ENCODE results near the gene SHISAL2A. TPM values are rescaled to one million over a fixed set of nuclear protein-coding genes. Genes with fewer than 3 reads are reported as not detected.

Gene SHISAL2A
- total RNA-seq, 1 experiment from 2014 or later = 0.90 TPM

DNA sequence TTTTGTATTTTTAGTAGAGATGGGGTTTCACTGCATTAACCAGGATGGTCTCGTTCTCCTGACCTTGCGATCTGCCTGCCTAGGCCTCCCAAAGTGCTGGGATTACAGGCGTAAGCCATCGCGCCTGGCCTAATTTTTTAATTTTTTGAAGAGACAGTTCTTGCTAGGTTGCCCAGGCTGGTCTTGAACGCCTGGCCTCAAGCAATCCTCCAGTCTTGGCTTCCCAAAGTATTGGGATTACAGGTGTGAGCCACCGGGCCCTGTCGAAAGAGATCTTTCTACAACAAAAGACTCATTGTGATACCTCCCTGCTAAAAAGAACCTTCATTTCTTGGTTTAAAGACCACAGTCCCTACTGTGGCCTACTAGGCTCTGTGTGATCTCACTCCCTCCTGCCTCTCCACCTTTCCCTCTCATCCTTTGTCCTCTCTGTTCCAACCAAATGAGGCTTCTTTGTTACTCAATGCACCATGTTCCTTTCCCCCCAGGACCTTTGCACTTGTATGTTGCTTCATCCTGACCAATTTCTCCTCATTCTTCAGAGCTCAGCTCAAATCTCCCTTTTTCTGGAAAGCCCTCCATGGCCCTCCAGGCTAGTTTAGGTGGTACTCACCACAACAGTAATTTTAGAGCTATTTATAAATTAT lies 32.3 kb upstream of the SHISAL2A start:
- Histone ChIP-seq H3K27ac (ENCODE audit: insufficient read length, low read depth, low read length) (no peak overlapping the region), H3K23me2 (ENCODE audit: insufficient read length, low read depth, low read length, poor library complexity, severe bottlenecking) (peaks cover 7% of the 10 kb centered on the region), H2BK120ac (ENCODE audit: low read depth, low read length, poor library complexity, severe bottlenecking) (no peak overlapping the region), H3K4me1 (ENCODE audit: insufficient read depth, low read length) (peaks cover 4% of the 10 kb centered on the region; the same call in 1 of the 2 replicates), H3K4ac (ENCODE audit: low read depth, low read length) (no peak overlapping the region), H3K27me3 (ENCODE audit: insufficient read depth, low read length) (peaks cover 13% of the 10 kb centered on the region; the same call in 1 of the 2 replicates), H3K56ac (ENCODE audit: insufficient read length, low read depth, low read length) (no peak overlapping the region), H3K9me3 (ENCODE audit: control insufficient read depth, low read depth, low read length) (no peaks in the 10 kb centered on the region), H2AK5ac (ENCODE audit: insufficient read length, low read length) (no peak overlapping the region), H3K14ac (ENCODE audit: insufficient read depth, low read length) (no peak overlapping the region), H2AFZ (ENCODE audit: low read length) (no peak overlapping the region), H2BK20ac (ENCODE audit: low read depth, low read length, poor library complexity, severe bottlenecking) (no peak overlapping the region), H4K91ac (ENCODE audit: insufficient read length, low read depth, low read length) (no peak overlapping the region), H3T11ph (ENCODE audit: low read length) (no peak overlapping the region), H3K9ac (ENCODE audit: extremely low read depth, insufficient read length, low read length) (no peak overlapping the region), H3K79me2 (ENCODE audit: insufficient read depth, low read length) (no peaks in the 10 kb centered on the region), H2BK12ac (ENCODE audit: insufficient read length, low read depth, low read length) (no peak overlapping the region), H2BK15ac (ENCODE audit: low read depth, low read length) (no peak overlapping the region), H2BK5ac (ENCODE audit: insufficient read length, low read length) (no peak overlapping the region), H3K79me1 (ENCODE audit: insufficient read depth, low read depth, low read length, poor library complexity, severe bottlenecking) (no peaks in the 10 kb centered on the region), H4K8ac (replicated peaks; ENCODE audit: insufficient read length, low read depth, low read length) (no peak overlapping the region), H3K18ac (ENCODE audit: insufficient read length, low read depth, low read length) (no peak overlapping the region), H4K5ac (ENCODE audit: insufficient read length, low read depth, low read length) (no peak overlapping the region), H3K4me2 (ENCODE audit: insufficient read depth, insufficient read length, low read length) (no peak overlapping the region), H3K23ac (ENCODE audit: insufficient read length, low read depth, low read length) (no peak overlapping the region), H4K20me1 (ENCODE audit: control insufficient read depth, insufficient read depth, insufficient read length) (peaks cover 3% of the 10 kb centered on the region)
- DNase-seq = no peak
- Mint-ChIP-seq H3K36me3 (ENCODE audit: insufficient read depth in 1 of 3, low read depth in 3 of 3) (no peaks in the 10 kb centered on the region), H3K4me1 (peaks cover 13 to 16% of the 10 kb centered on the region in 2 experiments), H3K27me3 (ENCODE audit: low read depth) (peaks cover 44% of the 10 kb centered on the region), H3K27ac (no peak overlapping the region), H3K9me3 (no peaks in the 10 kb centered on the region), H3K4me3 (no peak overlapping the region; a peak in 1 of 5 replicates)
- TF ChIP-seq CTCF (conservative IDR thresholded peaks at IDR 0.05) = no peak
- WGBS (ENCODE audit: extremely low coverage, insufficient read length, low lambda C conversion rate) = no CpG with 5 or more reads among the region's 8 CpGs

Data from H9 (cell line).